ENCODE measurements around the gene POLD4. TPM values are rescaled to one million over a fixed set of nuclear protein-coding genes. Genes with fewer than 3 reads are reported as not detected.

Gene POLD4
- total RNA-seq, 1 donor from 2014 or later, result 3.7 TPM

DNA sequence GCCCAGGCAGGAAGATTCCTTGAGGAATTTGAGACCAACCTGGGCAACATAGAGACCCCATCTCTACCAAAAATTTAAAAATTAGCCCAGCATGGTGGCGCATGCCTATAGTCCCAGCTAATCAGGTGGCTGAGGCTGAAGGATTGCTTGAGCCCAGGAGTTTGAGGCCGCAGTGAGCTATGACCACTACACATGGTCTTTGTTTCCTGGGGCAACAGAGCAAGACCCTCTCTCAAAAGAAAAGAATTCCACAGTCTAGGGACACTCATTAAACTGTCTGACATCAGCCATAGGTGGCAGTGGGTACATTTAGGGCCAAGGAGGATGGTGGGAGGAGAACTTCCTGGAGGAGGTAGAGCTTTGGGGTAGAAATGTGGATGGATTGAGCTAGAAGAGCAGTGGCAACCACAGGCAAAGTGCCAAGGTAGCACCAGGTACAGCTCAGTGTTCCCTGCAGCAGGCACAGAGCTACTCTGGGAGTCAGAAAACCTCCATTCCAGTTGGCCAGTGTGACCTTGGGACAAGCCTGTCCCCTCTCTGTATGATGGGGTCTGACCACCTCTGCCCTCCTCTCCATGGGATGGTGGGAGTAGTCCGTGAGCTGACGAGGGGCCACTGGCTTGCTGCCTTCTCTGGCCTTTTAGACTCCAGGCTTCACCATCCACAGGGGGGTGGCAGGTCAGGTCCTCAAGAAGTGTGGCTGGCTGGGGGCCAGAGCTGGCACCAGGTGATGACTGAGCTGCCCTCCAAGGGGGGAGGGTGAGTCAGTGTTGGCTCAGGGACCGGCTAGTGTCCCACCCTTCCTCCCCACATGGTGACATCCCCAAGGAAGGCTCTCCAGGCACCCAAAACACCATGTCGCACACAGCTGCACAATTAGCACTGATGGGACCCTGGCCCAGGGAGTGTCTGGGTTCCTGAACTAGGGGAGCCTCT lies 23.8 kb upstream of the POLD4 start:
- peak overlapping the region; percentile 52 for H3K4me3 Mint-ChIP-seq
- H3K27me3 Mint-ChIP-seq (ENCODE audit: low read depth), result peaks cover 34% of the 10 kb centered on the region
- TF ChIP-seq, protein P1, sequence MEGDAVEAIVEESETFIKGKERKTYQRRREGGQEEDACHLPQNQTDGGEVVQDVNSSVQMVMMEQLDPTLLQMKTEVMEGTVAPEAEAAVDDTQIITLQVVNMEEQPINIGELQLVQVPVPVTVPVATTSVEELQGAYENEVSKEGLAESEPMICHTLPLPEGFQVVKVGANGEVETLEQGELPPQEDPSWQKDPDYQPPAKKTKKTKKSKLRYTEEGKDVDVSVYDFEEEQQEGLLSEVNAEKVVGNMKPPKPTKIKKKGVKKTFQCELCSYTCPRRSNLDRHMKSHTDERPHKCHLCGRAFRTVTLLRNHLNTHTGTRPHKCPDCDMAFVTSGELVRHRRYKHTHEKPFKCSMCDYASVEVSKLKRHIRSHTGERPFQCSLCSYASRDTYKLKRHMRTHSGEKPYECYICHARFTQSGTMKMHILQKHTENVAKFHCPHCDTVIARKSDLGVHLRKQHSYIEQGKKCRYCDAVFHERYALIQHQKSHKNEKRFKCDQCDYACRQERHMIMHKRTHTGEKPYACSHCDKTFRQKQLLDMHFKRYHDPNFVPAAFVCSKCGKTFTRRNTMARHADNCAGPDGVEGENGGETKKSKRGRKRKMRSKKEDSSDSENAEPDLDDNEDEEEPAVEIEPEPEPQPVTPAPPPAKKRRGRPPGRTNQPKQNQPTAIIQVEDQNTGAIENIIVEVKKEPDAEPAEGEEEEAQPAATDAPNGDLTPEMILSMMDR (conservative IDR thresholded peaks at IDR 0.05), result no peak
- peaks cover 24% of the 10 kb centered on the region for H3K4me1 Mint-ChIP-seq
- no peaks in the 10 kb centered on the region for H3K9me3 Mint-ChIP-seq
- H3K27ac Mint-ChIP-seq (ENCODE audit: unreplicated experiment), result no peak overlapping the region
- no peak for DNase-seq (ENCODE audit: low read depth, low spot score)
- no peaks in the 10 kb centered on the region for H3K36me3 Mint-ChIP-seq (ENCODE audit: low read depth)

DNA sequence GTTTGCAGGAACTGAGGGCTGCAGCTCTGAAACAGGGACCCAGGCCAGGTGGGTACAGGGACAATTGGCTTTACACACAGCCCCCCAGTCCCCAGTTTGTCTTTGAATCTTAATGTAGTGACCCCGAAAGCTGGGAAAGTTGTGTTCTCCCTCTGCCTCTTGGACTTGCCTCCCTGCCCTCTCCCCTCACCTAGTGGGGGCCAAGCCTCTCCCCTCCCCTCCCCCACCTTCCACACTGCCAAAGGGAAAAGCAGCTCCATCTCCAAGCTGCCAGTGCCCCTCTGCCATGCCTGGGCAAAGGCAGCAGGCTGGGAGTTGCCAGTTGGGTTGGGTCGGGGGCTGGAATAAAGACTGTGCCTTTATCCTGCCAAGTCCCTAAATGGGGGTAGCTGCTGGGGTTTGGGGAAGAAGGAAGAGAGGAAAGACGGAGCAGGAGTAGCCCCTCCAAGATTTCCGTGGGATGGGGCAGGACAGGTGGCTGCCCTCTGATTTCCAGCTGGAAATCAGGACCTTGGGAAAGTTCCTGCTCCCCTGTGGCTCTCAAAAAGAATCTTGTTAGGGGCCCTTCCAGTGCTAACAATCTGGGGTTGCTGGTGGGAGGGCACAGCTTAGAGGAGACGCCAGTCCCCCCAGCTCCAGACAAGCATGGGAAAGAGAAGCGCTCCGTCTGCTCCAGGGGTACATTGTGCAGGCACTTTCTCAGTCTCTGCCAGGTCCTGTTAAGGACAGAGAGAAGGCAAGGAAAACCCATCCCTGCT lies 22.9 kb upstream of the POLD4 start:
- peaks cover 32% of the 10 kb centered on the region for H3K4me1 Mint-ChIP-seq
- H3K36me3 Mint-ChIP-seq (ENCODE audit: low read depth), result no peaks in the 10 kb centered on the region
- no peak for DNase-seq (ENCODE audit: low read depth, low spot score)
- no peaks in the 10 kb centered on the region for H3K9me3 Mint-ChIP-seq
- TF ChIP-seq, protein P1 (conservative IDR thresholded peaks at IDR 0.05), result no peak
- no peak overlapping the region for H3K27ac Mint-ChIP-seq (ENCODE audit: unreplicated experiment)
- peak overlapping the region; percentile 52 for H3K4me3 Mint-ChIP-seq
- H3K27me3 Mint-ChIP-seq (ENCODE audit: low read depth), result peaks cover 41% of the 10 kb centered on the region

DNA sequence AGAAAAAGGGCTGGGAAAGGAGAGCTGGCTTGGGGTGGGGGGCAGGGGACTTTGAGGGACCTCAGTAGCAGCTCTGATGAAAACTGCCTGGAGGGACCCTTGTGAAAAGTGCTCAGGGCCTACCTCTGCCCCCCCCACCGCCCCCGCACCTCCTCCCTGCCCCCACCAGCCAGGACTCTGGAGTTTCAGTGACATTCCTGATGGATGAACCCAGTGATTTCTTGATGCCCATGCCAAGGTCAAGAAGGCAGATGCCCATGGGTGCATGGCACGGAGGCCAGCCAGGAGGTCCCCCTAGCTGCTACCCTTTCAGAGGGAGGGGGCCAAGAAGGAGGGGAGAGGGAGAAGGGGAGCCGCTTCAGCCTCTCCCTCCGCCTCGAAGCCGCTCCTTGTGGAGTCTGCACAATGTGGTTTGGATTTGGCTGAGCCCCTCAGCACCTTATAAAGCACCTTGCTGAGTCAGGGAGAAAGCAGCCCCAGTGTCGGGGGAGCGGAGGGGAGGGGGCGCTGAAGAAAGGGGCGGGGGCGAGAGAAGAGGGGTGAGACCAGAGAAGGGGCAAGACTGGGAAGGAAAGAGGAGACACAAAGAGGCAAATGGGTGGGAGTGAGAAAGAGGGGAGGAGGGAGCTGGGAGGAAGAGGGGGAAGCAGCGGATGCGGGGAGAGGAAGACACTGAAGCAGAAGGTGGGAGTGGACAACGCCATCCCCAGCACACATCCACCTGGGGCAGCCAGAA lies 22.1 kb upstream of the POLD4 start:
- Mint-ChIP-seq H3K9me3 (no peaks in the 10 kb centered on the region), H3K36me3 (ENCODE audit: low read depth) (no peaks in the 10 kb centered on the region), H3K4me3 (peak overlapping the region; percentile 31), H3K27ac (ENCODE audit: unreplicated experiment) (no peak overlapping the region), H3K27me3 (ENCODE audit: low read depth) (peaks cover 47% of the 10 kb centered on the region), H3K4me1 (peaks cover 35% of the 10 kb centered on the region)
- TF ChIP-seq, protein P1 (conservative IDR thresholded peaks at IDR 0.05), result no peak
- no peak for DNase-seq (ENCODE audit: low read depth, low spot score)

DNA sequence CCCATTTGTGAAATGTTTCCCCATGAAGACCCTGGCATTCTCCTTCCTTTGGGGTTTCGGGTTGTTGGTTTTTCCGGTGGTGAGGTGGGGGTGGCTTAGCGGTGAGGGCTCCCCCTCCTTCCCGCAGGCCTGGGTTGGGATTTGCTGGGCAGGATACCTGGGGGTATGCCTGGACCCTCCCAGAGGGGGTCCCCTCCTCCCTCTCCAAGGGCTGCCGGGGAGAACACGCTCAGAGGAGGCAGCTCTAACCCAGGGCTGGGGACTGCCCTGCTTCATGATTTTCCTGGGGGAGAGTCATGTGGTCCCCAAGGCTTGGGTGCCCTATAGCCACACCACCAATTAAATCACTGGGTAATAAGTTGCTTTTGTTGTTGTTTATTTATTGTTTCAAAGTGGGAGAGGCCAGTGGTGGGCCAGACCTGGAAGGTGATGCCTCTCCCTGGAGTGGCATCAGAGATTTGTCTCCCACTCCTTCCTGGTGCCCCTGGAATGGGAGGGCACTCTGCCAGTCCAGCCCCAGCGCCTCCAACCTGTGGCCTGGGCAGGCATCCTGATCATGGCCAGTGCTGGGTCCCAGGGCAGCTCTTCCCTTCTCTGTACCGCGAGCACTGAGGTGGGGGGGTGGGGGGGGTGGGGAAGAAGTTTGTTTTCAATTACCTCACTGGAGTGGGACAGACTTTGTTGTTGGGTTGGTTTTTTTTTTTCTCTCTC lies 21.4 kb upstream of the POLD4 start:
- Mint-ChIP-seq H3K4me3 (peak overlapping the region; percentile 92), H3K36me3 (ENCODE audit: low read depth) (no peaks in the 10 kb centered on the region), H3K27ac (ENCODE audit: unreplicated experiment) (no peak overlapping the region), H3K27me3 (ENCODE audit: low read depth) (peaks cover 48% of the 10 kb centered on the region), H3K9me3 (no peaks in the 10 kb centered on the region), H3K4me1 (peaks cover 36% of the 10 kb centered on the region)
- TF ChIP-seq, protein P1 (conservative IDR thresholded peaks at IDR 0.05), result no peak
- DNase-seq (ENCODE audit: low read depth, low spot score), result no peak
